Stimulated activated CD8-positive, alpha-beta memory T cell treated with anti-CD3 and anti-CD28 coated beads, Interleukin-7, amount 100 ng/mL, for 4 hours (primary cell): ENCODE measurements around the gene LPP.
A peak's percentile ranks its signal among the peaks of the same experiment; 100 is the strongest.

Experiments
- DNase-seq, 2 donors: peaks; one replicate each; pipeline ENCODE4 v3.0.0-alpha.2; 2020; ENCODE audit warnings: low read depth in 2 of 2

LPP gene

DNA sequence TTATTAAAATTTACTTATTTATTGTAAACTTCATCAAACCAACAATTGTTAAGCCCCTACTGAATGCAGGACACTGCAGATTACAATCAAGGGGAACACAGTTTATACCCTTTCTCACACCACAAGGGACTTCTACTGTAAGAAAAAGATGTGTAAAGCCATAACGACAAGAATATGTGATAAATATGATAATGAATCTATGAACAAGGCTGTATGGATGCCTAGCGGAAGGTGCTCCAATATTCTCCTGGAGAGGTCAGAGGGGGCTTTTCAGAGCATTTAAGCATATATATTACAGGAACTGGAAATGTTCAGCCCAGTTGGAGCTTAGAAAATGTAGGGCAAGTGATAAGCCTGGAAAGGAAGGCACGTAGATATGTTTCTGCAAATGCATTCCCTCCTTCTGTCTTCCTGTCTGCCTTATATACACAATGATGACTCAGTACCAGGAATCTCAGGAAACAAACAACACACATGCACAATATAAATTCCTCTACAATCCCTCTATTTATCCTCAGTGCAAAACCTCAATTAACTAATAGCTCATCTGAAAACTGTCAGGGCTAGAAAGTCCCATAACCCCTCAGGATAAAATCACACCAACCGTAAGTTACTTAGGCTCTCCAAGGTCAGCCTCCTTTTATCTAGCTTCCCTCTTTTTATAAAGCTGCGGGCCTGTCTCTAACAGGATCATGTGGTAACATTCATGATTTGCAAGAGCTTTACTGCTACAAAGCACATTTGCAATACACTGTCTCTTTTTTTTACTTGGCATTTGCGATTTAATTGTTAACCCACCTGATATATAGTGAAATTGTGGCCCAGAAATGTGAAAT lies 393.1 kb downstream of the LPP start:
- no peak for DNase-seq

DNA sequence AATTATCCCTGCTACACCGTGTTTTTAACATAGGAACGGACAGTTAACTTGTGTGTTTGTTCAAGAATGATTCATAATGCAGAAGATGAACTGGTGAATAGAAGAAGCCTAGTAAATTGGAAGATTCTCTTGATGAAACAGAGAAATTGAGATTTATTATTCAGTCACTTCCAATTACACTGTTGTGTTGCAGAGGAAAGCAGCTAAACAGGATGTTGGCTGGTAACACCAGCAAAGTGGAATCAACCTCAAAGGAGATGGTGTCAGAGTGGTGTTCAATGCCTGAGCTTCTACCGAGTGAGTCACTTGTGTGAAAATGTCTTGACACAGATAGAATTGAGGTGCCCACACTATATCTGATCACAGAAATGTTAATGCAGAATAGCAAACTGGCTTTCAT lies 399.6 kb downstream of the LPP start:
- DNase-seq: peak; percentile 20 to 27

DNA sequence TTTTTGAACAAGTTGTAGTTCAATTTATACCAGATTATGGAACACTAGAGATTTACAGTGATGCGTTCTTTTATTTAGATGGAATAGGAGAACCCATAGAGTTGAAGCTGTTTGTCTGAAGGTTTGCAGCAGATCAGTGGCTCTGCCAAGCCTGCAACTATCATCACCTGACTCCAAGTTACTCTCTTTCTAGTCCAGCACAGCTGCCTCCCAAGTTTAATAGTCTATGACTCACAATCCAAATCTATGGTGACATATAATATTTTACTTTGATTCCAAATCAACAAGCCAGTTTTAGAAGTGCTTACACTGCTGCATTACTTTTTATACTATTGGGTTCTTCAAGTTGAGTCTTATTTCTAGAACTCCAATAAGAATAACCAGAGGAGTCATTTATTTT lies 400.4 kb downstream of the LPP start:
- DNase-seq: no peak

DNA sequence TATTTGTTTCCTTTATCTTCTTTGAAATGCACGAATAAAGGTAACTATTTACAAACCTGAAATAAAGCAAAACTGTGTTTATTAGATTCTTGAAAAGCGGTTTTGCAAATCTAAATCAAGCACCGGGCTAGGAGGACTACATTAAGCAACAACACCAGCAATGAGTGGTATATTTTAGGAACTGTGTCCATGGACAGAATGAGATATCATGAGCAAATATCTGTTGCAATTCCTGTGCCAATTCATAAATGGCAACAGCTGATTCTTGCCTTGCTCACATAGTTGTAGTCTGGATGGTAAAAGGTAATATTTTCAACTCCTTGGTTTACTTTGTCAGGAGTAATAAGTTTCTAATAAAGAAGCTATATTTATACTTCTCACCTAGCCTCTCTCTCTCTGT lies 403.3 kb downstream of the LPP start:
- DNase-seq: no peak

DNA sequence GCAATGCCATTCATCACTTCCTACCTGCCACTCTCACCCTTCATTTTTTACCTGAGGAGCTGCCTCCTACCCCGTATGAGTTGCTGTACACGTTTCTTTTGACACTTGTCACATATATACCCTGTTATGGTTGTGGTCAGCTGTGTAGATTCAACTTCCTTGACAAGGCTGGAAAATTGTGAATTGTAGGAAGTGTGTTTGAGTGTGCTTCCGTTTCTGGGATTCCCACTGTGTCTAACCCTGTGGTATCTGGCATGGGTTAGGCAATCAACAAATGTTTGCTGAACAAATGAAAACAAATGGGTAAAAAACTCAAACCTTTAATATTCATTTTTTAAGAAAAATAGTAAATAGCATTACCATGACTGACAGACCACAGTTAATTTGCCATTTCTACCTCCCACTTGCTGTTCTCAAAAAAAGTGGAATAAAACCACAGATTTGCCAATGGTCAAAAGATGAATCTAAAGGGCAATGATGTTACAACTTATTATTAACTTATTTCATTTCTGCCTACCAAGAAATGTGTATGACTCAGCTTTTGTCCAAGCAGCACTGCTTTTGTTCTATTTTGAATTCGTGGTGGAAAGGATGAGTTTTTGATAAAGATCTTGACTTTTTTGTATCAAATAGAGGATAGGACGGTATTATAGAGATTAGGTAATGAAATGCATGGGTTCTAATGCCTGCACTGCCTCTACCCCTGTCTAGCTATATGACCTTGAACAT lies 404.6 kb downstream of the LPP start:
- no peak for DNase-seq

DNA sequence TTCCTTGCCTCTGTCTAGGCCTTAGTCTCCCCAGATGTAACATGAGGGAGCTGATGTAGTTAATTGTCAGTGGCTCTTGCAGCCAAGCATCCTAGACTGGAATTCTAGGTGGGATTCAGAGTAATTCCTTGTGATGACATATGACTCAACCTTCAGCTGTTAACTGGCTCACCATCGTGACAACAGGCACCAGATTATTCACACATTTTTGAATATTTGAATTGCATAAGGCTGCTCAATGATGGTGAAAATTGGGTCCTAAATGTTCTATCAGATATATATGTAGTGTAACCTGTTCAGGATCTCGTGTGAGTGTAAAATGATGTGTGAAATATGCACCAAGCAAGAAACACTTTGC lies 405.1 kb downstream of the LPP start:
- DNase-seq: no peak

DNA sequence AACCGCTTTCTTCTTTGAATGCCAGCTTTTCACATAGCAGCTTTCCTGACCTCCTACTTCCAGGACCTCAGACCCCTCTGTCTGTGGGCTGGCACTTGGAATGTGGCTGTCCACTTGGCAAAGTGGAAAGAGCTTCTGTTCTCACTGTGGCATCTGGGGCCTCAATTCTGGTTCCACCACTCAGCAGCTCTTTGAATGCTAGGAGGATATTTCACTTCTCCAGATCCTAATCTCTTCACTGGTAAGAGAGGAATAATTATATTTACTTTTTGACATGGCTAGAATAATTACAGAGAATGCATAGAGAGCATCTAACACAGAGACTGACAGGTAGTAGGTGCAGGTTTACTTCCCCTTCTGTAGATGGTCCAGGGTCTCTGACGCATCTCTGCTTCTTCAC lies 405.9 kb downstream of the LPP start:
- DNase-seq: no peak

DNA sequence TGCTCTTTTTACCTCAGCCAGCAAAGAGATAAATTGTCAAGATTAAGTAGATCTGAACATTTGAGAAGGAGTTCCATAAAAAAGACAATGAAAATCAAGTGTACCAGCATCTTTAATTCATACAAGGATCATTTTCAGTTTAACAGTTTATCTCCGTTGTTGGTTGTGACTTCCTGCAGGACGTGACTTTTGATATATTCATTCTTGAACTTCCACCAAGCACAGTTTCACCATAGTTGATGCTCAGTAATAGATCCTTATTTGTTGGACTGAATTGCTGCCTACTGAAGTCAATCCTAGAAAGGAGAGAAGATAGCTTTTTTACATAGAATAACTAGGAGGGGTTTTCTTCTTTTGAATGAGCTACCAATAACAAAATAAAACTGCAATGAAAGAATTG lies 408.2 kb downstream of the LPP start:
- no peak for DNase-seq

DNA sequence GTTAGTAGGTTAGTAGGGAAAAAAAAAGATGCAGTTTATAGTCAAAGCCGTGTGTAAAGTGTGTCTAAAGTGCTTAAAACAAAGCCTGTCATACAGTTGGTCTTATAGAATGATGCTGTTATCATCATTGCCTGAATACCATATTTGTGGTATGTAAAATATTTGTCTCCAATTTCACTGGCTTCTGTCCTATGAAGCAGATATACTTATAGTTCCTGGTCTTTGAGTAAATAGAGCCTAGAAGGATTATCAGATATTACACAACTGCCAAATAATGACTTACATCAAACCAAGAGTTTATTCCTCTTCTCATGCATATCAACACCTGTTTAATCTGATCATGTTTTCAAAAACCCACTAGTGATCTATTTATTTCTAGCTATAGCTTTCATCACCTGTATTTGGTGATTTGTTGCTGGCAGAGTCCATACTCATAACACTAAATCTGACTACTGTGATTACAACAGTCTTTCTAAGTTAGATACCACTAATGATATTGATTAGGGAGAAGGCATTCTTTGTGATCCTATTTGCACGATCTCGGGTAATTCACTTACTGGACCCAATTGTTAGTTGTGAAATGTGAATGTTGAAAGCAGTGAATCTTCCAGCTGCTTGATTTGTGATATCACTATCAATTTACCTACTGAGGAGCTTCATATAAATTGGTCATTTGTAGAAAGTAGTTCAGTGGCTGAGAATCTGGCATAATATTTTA lies 413.7 kb downstream of the LPP start:
- no peak for DNase-seq

DNA sequence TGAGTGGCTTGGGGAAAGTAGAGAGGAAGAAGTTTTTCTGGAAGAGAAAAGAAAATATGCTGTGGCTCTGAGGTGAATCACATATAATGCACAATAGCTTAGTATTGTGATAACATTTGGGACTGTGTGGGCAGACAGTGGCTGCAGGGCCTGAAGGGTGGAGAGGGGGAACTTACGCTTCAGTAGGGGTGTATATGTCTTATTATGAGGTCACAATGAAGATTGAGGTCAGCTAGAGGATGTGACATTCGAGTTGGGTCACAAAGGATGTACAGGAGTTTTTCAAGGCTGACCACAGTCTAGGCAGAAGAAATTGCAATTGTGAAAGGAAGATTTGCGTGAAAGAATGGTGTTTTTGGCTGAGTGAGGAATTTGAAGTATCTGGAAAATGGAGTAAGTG lies 414.8 kb downstream of the LPP start:
- no peak for DNase-seq

DNA sequence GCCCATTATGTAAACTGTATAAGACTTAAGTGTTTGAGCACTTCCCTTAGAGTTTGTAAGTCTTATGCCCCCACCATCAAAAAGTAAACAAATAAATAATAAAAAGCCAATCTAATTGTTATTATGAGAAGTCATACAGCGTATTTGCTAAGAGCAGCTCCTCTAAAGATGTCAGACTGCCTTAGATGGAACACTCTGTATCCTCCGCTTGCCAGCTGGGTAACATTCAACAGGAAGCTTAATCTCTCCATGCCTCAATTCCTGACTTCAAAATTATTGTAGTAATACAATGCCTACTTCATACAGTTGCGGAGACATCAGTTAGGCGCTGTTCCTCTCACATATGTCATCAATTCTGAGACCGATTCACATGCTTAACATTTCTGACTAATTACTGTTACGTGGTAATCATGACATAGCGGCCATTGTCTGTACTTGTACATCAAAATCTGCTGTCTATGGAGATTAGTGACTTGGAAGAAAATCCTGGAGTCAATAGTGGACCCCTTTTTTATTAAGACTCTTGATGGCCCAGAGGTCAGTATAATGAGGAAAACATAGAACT lies 417.7 kb downstream of the LPP start:
- DNase-seq: no peak

DNA sequence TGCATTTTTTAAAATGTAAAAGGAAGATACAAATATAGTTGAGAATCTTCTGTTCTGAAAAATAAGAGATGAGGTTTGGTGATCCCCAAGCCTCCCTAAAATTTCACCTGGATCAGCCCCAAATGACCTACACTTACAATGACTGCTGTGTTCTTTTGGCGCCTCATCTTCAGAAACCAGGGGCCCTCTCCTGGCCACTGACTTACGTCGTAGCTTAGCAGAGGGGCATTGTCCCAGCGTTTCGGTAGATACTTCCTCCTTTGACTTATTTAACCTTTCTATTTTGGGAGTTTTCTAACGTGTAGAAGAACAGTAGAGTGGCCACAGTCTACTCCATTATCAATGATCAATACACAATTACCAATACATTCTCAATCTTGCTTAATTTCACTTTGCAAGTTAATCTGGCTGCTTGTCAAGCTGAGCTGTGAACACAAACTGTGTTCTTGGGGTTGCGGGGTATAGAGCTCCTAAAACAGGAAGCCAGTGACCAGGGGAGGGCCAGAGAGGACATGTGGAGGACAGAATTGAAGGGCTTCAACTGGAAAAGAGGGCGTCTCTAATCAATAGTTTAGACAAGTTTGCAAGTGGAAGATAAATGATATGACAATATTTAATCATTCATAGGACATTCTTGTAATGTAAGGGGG lies 419.5 kb downstream of the LPP start:
- no peak for DNase-seq

DNA sequence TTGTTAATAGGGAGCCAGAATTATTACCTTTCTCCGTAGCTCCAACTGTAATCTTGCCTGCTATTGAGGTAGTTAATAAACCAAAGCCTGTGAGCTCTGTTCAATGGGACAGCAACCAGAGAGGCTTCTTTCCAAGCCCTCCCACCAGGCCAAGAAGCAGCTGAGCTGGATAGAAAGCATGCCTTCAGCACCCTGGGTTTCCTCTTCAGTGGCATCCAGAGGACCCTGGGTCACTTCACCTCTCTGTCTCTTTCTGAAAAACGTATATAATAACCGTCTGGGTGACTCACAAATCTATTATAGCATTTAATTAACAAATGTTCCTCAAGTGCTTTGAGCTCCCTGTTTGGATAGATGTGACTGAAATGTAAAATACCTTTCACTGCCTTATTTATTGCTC lies 420.0 kb downstream of the LPP start:
- no peak for DNase-seq

DNA sequence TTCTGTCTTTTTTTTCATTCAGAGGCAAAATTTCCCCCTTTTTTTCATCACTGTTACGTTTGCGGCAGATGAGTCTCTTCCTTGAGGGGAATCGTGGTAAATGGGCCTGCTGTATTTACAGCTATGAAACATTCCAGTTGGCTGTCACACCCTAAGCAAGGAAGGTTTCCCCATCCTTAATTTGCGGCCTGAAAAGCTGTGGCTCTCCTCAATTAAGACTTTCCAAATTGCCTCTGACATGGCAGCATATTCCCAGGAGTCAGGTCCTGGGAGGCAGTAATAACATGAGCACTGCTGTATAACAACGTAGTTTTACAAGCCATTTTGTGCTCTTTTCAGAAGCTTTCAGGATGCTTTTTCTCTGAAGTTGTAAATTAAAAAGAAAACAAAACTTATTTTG lies 420.9 kb downstream of the LPP start:
- no peak for DNase-seq

DNA sequence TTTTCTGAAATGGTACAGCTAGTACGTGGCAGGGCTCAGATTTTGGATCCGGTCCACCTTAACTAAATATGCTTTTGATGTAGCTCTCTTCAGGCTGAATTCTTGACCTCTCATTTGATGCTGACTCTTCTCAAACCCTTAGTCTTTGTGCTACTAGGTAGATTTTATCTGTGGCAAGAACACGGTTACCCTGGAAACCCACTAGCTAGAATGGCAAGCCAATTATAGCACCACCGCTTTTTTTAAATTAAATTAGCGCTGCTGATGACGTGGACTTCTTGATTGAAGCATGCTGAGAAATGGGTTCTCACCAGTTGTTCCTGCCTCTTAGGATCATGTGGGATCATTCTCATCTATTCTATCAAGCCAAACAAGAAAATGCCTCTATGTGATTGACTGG lies 421.5 kb downstream of the LPP start:
- DNase-seq: no peak

DNA sequence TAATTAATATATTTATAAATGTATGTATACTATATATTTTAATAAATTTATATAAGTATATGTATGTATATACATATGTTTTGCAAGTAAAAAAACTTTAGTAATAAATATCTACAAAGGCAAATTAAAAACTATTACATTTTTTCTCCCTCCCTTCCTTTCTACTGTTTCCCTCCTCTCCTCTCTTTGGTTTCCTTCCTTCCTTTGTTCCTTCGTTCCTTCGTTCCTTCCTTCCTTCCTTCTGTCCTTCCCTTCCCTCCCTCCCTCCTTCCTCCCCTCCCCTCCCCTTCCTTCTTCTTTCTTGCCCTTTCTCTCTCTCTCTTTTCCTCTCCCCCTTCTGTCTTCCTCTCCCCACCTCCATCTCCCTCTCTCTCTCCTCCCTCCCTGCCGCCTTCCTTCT lies 423.6 kb downstream of the LPP start:
- DNase-seq: no peak

DNA sequence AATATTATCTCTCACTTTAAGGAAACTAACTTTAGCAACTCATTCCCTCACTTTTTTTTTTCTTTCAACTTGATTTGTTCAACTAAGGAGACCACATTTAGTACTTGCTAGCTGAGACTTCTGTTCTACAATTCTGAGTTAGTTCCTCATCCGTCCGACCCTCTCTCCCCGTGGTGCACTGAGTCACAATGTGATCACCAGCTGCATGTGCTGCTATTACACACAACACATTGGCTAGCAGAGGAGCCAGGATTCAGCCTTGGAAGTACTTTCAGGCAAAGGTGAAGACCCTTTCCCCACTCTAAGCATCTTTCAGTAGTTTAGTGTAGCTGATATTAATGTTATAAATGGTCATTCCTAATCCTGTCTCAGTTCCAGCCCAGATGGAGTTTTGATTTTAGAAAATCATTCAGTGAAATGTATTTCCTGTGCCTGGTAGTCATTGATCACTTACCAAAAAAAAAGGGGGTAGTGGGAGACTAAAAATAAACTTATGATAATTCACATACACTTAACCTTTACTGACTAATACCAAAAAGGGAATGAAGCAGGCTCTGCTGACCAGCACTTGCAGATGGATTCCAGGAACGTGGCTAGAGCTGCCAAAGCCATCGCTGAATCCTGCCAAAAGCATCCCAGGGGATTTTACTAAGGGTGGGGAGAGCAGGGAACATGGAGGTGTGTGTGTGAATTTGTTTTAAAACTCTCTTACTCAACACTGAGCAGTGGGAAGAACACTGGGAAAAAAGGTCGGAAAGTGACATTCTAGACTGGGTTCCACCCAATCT lies 424.8 kb downstream of the LPP start:
- DNase-seq: no peak

DNA sequence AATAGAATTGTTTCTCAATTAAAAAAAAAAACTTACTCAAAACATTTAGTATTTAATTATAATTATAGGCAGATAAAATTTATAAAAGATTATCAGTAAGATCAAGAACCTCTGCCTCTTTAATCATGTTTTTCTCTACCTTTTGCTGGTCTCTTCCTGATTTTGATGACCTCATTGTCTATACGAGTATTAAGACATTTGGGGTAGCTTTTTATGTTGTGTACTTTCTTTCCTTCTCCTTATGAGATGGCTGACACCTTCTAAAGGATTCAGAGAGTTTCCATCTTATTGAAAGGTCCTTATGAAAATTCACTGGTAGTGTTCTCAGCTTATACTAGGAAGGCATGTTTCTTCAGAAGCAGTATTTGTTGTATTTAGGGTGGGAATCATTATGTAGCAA lies 426.3 kb downstream of the LPP start:
- no peak for DNase-seq

DNA sequence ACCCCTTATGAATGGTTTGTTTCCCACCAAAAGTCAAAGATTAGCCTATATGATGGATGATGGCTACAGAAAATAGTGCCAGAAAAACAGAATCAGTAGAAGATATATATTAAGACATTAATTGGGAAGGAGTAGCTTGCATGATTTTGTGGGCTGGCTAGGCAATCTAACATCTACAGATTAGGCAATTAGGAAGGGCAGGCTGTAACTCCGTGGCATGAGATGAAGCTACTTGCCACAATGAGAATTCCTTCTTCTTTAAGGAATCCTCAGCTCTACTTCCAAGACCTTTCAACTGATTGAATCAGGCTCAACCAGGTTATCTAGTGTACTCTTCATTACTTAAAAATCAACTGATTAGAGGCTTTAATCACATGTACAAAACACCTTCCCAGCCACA lies 426.7 kb downstream of the LPP start:
- no peak for DNase-seq

DNA sequence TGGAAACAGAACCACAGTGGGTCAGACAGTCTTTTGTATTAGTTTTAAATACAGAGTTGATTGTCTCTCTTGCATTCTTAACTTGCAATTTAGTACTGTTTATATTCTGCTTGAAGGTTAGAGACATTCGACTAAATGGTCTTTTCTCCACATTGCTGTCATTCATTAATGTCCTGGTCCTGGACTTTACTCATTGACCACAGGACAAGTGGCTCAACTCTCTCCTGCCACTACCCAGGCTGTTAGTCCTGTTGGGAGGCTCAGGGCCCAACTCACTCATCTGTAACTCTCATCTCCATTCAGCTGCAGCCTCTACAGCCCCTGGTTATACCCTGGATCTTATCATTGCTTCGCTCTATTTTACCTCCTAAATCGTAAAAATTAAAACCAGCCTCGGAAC lies 427.4 kb downstream of the LPP start:
- no peak for DNase-seq

DNA sequence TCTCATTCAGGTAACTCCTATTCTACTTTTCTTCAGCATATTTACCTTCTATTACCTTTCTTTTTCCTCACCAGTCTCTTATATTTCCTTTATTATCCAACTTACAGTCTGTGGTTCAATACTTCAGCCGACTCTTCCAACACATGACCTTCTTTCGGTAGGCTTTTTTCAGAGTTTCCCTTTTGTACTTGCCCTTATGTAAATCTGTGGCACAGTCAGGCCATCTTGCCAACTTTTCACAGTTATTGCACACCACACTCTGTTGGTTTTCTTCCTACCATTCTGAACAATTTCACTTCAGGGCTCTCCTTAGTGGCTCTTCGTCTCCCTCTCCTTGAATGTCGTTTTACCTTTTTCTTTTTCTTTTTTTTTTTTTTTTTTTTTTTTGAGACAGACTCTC lies 427.8 kb downstream of the LPP start:
- no peak for DNase-seq
